HL-60/S4 treated with retinoic acid at 250 ng/mL for 4 days and 3 days (cell line): Measurements from ENCODE around the gene ELFN2.

Source experiments
- in situ Hi-C: fragments of 300-500 bp; cut with MboI; formaldehyde crosslinking; loops from 2 replicates; pipeline ENCODE4 v1.7.0; 2022; ENCODE audit warnings: low sequenced_read_pairs

The ELFN2 gene

GRCh38 chr22:37396488-37397084 is 30.7 kb downstream of the ELFN2 start:
- in situ Hi-C loops: no loop called here

GRCh38 chr22:37394341-37394740 is 32.9 kb downstream of the ELFN2 start:
- in situ Hi-C loops: no loop called here

GRCh38 chr22:37393746-37394145 is 33.5 kb downstream of the ELFN2 start:
- in situ Hi-C loops: no loop called here

GRCh38 chr22:37392721-37393328 is 34.5 kb downstream of the ELFN2 start:
- in situ Hi-C loops: no loop called here

GRCh38 chr22:37391702-37392101 is 35.6 kb downstream of the ELFN2 start:
- in situ Hi-C loops: no loop called here

- in situ Hi-C loops: no loop called here
These were observed 37.2 kb downstream of the ELFN2 start for GRCh38 chr22:37390075-37390474.

GRCh38 chr22:37388538-37388937 is 38.7 kb downstream of the ELFN2 start:
- in situ Hi-C loops: no loop called here

- in situ Hi-C loops: no loop called here
These were observed 39.5 kb downstream of the ELFN2 start for GRCh38 chr22:37387793-37388192.

GRCh38 chr22:37386441-37386840 is 40.8 kb downstream of the ELFN2 start:
- in situ Hi-C loops: no loop called here

- in situ Hi-C loops: no loop called here
These were observed 42.6 kb downstream of the ELFN2 start for GRCh38 chr22:37384691-37385090.

- in situ Hi-C loops: no loop called here
These were observed 43.9 kb downstream of the ELFN2 start for GRCh38 chr22:37383341-37383740.

GRCh38 chr22:37381489-37381888 is 45.8 kb downstream of the ELFN2 start:
- in situ Hi-C loops: no loop called here

GRCh38 chr22:37379722-37380121 is 47.6 kb downstream of the ELFN2 start:
- in situ Hi-C loops: no loop called here

GRCh38 chr22:37379085-37379484 is 48.2 kb downstream of the ELFN2 start:
- in situ Hi-C loops: no loop called here

- in situ Hi-C loops: no loop called here
These were observed 48.6 kb downstream of the ELFN2 start for GRCh38 chr22:37378642-37379058.

- in situ Hi-C loops: no loop called here
These were observed 49.4 kb downstream of the ELFN2 start for GRCh38 chr22:37377927-37378326.

GRCh38 chr22:37377138-37377537 is 50.1 kb downstream of the ELFN2 start:
- in situ Hi-C loops: no loop called here

- in situ Hi-C loops: no loop called here
These were observed 50.6 kb downstream of the ELFN2 start for GRCh38 chr22:37376643-37377042.

GRCh38 chr22:37375801-37376200 is 51.5 kb downstream of the ELFN2 start:
- in situ Hi-C loops: no loop called here

GRCh38 chr22:37374571-37374970 is 52.7 kb downstream of the ELFN2 start:
- in situ Hi-C loops: no loop called here

GRCh38 chr22:37373451-37373850 is 53.8 kb downstream of the ELFN2 start:
- in situ Hi-C loops: no loop called here

- in situ Hi-C loops: no loop called here
These were observed 55.4 kb downstream of the ELFN2 start for GRCh38 chr22:37371911-37372310.

GRCh38 chr22:37371491-37371890 is 55.8 kb downstream of the ELFN2 start:
- in situ Hi-C loops: no loop called here
